Adipocyte (in vitro differentiated cells): ENCODE data around the gene SOX5.
A peak's percentile ranks its signal among the peaks of the same experiment; 100 is the strongest.

Source experiments
- DNase-seq: peaks from one replicate; pipeline ENCODE4 v3.0.0-alpha.2; 2015; ENCODE audit warnings: low read depth
- H3K27me3 ChIP-seq: replicated peaks from 2 replicates; pipeline ENCODE4 v1.7.0; 2013; ENCODE audit warnings: mild to moderate bottlenecking, low read length, moderate library complexity; ENCODE audit not compliant: control insufficient read depth, insufficient read depth
- H3K36me3 ChIP-seq: 2 replicates; pipeline ENCODE4 v1.7.0; 2013; ENCODE audit warnings: low read length, mild to moderate bottlenecking, moderate library complexity; ENCODE audit not compliant: control insufficient read depth, insufficient read depth, severe bottlenecking
- H3K4me1 ChIP-seq: 2 replicates; pipeline ENCODE4 v1.7.0; 2013; ENCODE audit warnings: mild to moderate bottlenecking, low read length, moderate library complexity; ENCODE audit not compliant: control insufficient read depth, insufficient read depth
- H3K4me3 ChIP-seq: 2 replicates; pipeline ENCODE4 v1.7.0; 2013; ENCODE audit warnings: mild to moderate bottlenecking, low read length, moderate library complexity
- H3K9ac ChIP-seq: 2 replicates; pipeline ENCODE4 v1.7.0; 2013; ENCODE audit warnings: mild to moderate bottlenecking, low read length, moderate library complexity
- H3K9me3 ChIP-seq: 2 replicates; pipeline ENCODE4 v1.7.0; 2013; ENCODE audit warnings: mild to moderate bottlenecking, low read length, moderate library complexity; ENCODE audit not compliant: control insufficient read depth

SOX5 gene

DNA sequence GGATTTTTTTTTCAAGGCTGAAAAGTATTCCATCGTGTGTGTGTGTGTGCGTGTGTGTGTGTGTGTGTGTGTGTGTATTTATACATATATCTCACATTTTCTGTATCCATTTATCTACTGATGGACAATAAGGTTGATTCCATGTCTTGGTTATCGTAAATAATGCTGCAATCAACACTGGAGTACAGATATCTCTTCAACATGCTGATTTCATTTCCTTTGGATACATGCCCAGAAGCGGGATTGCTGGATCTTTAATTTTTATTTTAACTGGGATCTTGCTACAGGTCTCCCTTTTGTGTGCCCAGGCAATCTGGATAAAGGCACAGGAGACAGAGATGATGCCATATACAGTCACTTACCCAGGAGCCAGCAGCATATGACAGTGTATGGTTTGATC, 338.1 kb downstream of the SOX5 start:
- H3K4me3 ChIP-seq: no peak overlapping the region

DNA sequence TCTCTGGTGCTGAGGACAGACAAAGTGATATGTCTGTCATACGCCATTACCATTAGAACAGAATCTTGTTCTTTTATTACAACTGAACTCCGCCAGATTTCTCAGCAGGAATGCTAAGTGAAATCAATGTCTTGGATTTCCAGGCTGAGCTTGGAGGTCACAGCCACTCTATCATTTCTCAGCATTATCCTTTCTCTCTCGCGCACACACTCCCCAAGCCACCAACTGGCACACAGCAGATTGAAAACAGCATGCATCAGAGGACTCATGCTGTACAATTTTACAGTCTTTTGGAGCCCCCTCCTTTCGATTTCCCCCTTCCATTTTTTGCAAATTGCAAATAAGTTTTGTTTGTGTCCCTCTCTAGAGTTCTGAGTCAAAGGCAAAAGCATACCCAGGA, 348.6 kb downstream of the SOX5 start:
- H3K9me3 ChIP-seq: peaks cover 52% of the 10 kb centered on the region
- H3K9ac ChIP-seq: no peak overlapping the region
- peak overlapping the region; percentile 44 for H3K4me3 ChIP-seq
- no peaks in the 10 kb centered on the region for H3K4me1 ChIP-seq
- H3K36me3 ChIP-seq: peaks cover 35% of the 10 kb centered on the region
- DNase-seq: no peak
- H3K27me3 ChIP-seq: no peaks in the 10 kb centered on the region

More for the DNA sequence above, 338.1 kb downstream of the SOX5 start:
- no peaks in the 10 kb centered on the region for H3K4me1 ChIP-seq
- DNase-seq: no peak
- H3K27me3 ChIP-seq: no peaks in the 10 kb centered on the region
- no peaks in the 10 kb centered on the region for H3K36me3 ChIP-seq
- H3K9ac ChIP-seq: no peak overlapping the region
- no peaks in the 10 kb centered on the region for H3K9me3 ChIP-seq

DNA sequence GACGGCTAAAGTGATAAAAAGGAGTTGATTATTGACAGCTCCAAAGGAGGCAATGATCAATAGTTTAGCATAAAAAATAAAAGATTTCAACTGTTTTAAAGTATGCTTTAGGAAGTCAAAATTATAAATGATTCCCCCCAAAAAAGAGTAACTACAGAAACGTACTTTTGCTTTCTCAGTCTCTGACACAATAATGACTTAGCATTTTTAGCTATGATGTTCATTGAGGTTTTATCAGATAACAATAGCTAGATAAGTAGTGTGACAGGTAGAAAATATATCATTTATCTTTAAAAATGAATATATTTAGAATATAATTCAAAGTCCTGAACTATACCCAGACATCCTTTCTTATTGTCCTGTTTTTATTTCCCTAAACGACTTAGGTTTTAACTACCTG, 352.9 kb downstream of the SOX5 start:
- Histone ChIP-seq H3K27me3 (no peaks in the 10 kb centered on the region), H3K9ac (no peak overlapping the region), H3K4me1 (no peaks in the 10 kb centered on the region), H3K36me3 (peaks cover 9% of the 10 kb centered on the region), H3K9me3 (peaks cover 32% of the 10 kb centered on the region), H3K4me3 (no peak overlapping the region)
- no peak for DNase-seq

DNA sequence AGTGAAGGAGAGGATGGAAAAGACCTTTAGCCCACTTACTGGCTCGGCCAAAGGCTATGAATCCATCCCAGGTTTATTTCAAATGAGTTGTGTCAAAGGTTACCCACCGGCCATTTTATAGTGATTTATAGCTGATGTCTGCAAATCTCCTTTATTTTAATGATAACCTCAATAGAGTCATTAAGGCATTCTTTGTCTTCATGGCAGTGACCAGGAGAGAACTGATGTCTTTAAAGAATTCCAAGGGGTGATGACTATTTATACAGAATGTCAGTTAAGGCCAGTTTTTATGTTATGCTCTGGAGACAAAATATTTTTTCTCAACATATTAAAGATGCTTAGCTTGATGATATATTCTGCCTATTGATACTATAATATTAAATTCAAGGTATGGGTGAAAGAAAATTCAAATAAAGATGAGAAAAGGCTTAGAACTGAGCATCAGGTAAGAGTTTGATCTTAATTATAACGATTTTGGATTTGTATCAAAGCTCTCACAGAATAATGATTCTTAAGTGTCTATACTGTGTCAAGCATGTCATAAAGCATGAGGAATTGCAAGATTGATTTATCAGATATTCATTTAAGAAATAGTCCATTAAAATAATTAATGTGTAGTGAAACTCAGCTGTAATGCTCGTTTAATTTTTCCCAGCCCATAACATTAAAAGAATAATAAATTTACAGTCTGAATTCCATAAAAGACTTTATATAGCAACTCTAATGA, 361.5 kb downstream of the SOX5 start:
- Histone ChIP-seq H3K36me3 (no peaks in the 10 kb centered on the region), H3K27me3 (no peaks in the 10 kb centered on the region), H3K9ac (no peak overlapping the region), H3K4me3 (no peak overlapping the region), H3K4me1 (no peaks in the 10 kb centered on the region), H3K9me3 (no peaks in the 10 kb centered on the region)
- no peak for DNase-seq

DNA sequence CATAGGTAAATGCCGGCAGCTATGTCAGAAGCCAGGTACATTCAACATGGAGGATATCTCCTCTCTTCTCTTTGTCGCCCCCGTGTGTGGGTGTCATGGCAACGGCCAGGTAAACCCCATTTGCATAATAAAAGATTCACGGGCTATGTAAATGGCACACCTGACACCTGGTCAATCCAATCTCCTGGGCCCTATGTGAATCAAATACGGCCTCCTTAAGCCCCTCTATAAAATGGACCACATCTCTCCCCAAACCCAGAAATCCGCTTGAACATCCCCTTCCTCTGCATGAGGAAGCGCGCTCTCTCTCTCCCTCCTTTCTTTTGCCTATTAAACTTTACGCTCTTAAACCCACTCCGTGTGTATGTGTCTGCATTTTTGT, 363.7 kb downstream of the SOX5 start:
- Histone ChIP-seq H3K4me3 (no peak overlapping the region), H3K4me1 (no peaks in the 10 kb centered on the region), H3K9me3 (no peaks in the 10 kb centered on the region), H3K27me3 (no peaks in the 10 kb centered on the region), H3K36me3 (no peaks in the 10 kb centered on the region), H3K9ac (no peak overlapping the region)
- DNase-seq: no peak

DNA sequence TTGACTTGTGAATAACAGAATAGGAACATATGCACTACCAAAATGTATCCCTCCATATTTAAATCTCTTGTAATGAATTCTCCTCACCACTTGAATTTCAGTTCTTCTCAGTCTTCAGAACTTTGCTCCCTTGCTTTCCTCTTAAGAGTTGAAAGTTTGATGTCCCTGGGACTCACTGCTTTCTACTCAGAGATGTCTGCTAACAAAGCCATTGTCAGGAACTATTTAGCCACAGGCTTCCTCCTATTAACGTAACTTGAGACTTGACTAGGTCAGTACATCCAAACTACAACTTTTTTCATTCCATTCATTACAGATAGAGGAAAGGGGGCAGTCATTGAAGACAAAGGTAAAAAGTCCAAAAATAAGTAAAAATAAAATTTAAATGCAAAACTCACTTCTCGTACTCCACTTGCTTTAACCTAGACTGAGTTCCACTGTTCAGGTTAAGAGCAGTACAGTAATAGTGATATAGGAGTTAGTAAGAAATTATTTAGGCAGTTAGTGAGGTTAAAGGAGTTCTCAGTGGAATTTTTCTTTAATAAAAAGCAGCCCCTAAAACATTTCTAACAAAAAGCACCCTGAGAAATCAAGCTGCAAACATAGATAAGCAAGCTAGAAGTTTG, 364.2 kb downstream of the SOX5 start:
- Histone ChIP-seq H3K27me3 (no peaks in the 10 kb centered on the region), H3K36me3 (no peaks in the 10 kb centered on the region), H3K4me3 (no peak overlapping the region), H3K9me3 (no peaks in the 10 kb centered on the region), H3K9ac (no peak overlapping the region), H3K4me1 (no peaks in the 10 kb centered on the region)
- no peak for DNase-seq

DNA sequence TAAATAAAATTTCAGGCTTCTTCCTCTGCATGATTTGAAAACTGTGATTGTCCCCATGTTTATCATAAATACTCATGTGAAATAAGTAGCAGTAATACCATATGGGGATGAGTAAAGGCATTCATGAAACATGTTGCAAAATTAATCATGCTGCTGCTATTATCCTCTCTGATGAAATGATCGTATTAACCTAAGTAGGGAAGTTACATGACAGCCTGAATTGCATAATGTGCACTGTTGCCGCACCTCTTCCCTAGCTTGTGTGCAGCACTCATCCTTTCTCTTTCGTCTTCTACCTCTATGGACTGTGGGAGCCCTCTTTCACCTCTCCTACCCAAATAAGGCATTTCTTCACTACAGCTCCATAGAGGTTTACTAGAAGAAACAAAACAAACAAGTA, 367.6 kb downstream of the SOX5 start:
- Histone ChIP-seq H3K9me3 (no peaks in the 10 kb centered on the region), H3K4me3 (no peak overlapping the region), H3K27me3 (no peaks in the 10 kb centered on the region), H3K9ac (no peak overlapping the region), H3K4me1 (no peaks in the 10 kb centered on the region), H3K36me3 (no peaks in the 10 kb centered on the region)
- no peak for DNase-seq

DNA sequence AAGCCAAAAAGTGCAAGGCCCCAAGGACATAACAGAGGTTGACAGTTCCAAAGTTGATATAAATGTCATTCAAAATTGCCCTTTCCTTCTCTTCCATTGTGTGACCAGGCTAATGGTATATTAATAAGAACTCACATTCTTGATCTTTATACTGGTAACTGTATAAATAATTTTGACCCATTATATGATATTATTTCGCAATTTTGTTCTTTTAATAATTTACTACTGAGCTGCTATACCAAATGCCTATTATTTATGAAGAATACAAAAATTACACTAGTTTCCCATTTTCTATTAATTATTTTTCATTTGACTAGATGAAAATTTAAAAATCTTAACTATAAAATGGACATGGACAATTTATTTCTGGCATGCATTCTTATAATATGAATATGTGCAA, 370.2 kb downstream of the SOX5 start:
- no peaks in the 10 kb centered on the region for H3K27me3 ChIP-seq
- no peak overlapping the region for H3K9ac ChIP-seq
- no peaks in the 10 kb centered on the region for H3K36me3 ChIP-seq
- H3K4me1 ChIP-seq: no peaks in the 10 kb centered on the region
- no peak overlapping the region for H3K4me3 ChIP-seq
- no peak for DNase-seq
- H3K9me3 ChIP-seq: no peaks in the 10 kb centered on the region

DNA sequence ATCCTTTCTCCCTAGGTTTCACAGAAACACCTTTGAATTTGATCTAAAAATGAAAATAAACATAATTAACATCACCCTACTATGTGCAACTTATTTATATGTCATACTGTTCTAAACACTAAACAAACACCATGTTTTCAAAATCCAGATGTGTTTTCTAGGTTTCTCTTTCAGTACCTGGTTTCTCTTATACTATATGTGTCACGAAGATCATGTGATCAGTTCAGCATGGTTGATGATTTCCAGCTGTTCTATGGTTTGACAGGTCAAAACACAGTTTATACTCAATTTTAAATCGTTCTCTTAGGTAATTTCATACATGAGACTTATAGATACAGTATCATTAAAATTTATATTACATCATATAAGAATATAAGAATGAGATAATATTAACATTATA, 373.1 kb downstream of the SOX5 start:
- no peak overlapping the region for H3K4me3 ChIP-seq
- no peak for DNase-seq
- H3K4me1 ChIP-seq: no peaks in the 10 kb centered on the region
- no peaks in the 10 kb centered on the region for H3K36me3 ChIP-seq
- no peaks in the 10 kb centered on the region for H3K9me3 ChIP-seq
- H3K9ac ChIP-seq: no peak overlapping the region
- no peaks in the 10 kb centered on the region for H3K27me3 ChIP-seq

DNA sequence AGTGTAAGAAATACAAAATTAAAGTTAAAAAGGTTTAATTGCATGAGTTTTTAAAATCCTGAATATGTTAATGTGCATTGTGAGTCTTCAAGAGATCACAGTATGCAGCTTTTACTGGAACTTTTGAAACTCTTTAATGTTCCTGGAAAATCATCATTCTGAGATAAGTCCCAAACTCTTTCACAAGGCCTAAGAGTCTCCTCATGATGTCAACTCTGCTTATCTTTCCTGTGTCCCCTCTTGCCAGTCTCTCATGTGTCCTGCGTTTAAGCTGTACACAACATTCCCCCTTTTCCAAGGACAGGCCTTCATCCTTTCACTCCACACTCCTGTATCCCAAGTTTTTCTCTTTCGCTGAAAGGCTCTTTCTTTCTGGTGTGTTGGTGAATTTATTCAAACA, 380.1 kb downstream of the SOX5 start:
- H3K36me3 ChIP-seq: no peaks in the 10 kb centered on the region
- no peaks in the 10 kb centered on the region for H3K9me3 ChIP-seq
- DNase-seq: no peak
- no peaks in the 10 kb centered on the region for H3K4me1 ChIP-seq
- no peaks in the 10 kb centered on the region for H3K27me3 ChIP-seq
- no peak overlapping the region for H3K4me3 ChIP-seq
- H3K9ac ChIP-seq: no peak overlapping the region

DNA sequence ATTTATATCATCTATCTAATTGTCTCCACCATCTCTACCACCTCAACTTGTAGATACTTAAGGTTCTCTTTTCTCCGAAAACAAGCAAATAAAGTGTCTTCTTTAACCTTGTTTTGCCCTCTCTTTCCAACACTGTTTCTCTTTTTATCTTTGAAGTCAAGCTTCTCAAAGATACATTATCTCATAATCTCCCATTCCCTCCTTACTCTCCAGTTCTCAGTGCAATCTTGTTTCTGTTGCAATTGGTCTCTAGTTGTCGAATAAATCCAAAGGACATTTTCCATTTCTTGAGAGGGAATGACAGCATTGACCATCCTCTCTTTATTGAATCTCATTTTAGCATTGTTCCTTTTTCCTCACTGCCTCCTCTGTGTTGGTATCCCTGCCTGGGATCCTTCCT, 383.3 kb downstream of the SOX5 start:
- Histone ChIP-seq H3K36me3 (no peaks in the 10 kb centered on the region), H3K9ac (no peak overlapping the region), H3K4me3 (no peak overlapping the region), H3K9me3 (no peaks in the 10 kb centered on the region), H3K4me1 (no peaks in the 10 kb centered on the region), H3K27me3 (no peaks in the 10 kb centered on the region)
- DNase-seq: no peak
